GM19467 (cell line): Measurements from ENCODE around the gene CCDC38.

ENCODE experiments used
- ATAC-seq: cut with Tn5 transposase; IDR thresholded peaks from one replicate; pipeline ENCODE4 v1.9.1; 2021; ENCODE audit warnings: mild to moderate bottlenecking, moderate library complexity; ENCODE audit not compliant: unreplicated experiment

The CCDC38 gene

DNA sequence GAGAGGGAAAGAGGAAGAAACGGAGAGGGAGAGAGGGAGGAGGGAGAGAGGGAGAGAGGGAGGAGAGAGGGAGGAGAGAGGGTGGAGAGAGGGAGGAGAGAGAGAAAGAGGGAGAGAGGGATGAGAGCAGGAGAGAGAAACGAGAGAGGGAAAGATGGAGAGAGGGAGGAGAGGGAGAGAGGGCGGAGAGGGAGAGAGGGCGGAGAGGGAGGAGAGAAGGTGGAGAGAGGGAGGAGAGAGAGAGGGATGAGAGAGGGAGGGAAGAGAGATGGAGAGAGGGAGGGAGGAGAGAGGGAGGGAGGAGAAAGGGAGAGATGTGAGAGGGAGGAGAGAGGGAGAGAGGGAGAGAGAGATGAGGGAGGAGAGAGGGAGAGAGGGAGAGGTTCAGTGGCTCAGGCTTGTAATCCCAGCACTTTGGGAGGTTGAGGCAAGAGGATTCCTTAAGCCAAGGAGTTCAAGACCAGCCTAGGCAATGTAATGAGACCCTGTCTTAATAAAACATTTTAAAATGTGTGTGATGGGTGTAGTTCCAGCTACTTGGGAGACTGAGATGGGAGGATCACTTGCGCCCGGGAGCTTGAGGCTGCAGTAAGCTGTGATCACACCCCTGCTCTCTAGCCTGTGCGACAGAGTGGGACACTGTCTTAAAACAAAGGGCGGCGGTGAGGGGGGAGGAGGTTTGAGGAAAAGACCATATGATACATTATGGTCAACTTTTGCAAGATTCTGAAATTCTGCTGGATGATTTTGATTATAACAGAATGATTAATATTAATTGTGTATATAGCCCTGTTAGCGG lies 105.0 kb downstream of the CCDC38 start:
- ATAC-seq: no peak

DNA sequence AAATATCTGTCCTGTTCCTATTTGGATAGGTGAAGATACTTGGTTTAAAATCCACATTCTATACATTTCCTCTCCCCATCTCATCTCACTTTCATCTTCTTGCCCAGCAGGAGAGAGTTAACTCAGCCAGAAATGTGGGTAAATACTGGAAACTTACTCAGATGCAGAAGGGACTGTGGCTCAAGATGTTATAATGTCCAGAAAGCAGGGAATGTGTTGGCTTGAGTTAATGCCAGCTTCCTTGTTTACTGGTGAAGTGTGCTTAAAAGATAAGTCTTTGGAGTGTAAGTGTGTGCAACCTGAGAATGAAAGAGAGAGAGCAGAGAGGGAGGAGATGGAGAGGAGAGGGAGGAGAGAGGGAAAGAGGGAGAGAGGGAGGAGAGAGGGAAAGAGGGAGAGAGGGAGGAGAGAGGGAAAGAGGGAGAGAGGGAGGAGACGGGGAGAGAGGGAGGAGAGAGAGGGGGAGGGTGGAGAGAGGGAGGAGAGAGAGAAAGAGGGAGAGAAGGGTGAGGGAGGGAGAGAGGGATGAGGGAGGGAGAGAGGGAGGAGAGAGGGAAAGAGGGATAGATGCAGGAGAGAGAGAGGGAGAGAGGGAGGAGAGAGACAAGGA lies 105.7 kb downstream of the CCDC38 start:
- ATAC-seq: no peak

DNA sequence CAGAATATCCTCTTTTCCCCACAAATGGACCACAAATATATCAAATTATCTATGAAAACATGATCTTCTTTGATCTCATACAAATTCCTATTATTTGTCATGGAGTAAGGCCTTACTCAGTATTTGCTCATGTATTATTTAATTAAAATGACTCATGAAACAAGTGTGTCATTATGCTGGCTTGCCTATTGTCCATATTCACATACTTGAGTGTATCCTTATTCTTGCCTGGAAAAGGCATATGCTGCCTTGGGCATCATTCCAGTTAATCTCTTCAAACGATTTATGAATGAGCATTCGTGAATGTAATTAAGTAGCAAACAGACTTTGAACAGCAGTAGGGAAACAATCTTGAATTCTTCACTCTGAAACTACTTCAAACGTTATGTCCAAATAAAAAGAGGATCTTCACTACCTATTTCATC lies 106.2 kb downstream of the CCDC38 start:
- no peak for ATAC-seq

DNA sequence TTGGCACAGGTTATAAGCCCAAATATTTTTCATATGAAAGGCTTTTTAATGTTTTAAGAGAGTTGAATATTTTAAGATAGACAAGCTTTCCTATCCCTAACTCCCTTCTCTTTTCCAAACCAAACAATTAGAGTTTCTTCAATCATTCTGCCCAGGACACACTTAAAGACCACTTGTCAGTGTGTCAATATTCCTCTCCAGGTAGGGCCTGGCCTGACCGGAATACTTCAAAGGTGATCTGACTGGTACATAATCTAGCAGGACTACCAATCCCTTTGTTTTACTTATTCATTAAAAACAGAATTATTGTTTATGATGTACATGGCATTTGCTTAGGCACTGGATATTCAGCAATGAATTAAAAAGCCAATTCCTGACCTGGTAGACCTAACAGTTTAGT lies 107.8 kb downstream of the CCDC38 start:
- ATAC-seq: no peak

DNA sequence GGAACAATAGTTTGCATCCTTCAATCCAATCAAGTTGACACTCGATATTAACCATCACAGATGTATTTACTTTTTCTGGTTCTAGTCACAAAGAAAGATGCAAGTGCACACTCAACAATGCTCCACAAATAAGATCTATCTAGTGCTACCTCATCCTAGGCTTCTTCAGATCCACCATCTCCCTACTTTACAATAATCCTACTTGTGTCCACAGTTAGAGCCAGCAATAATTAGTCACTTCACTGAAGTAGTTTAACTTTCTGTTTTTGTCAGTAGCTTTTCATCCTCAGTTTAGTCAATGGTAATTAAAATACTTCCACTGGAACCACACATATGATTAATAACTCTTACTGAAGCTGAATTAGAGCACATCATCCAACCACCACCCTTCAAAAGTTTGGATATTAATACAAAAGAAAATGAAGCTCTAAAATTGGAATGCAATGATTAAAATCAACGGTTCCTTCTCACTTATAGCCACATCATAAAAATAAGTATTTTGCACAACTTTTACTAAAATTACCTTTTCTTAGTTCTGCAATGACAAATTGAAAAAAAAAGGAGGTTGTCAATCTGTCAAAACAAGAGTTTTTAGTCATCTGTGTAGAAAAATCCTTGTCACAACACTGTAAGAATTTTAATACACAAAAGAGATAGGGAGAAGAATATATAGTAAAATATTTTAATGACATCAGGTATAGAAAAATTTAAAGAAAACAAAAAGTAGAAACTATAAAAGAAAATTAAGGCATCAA lies 111.9 kb downstream of the CCDC38 start:
- no peak for ATAC-seq

DNA sequence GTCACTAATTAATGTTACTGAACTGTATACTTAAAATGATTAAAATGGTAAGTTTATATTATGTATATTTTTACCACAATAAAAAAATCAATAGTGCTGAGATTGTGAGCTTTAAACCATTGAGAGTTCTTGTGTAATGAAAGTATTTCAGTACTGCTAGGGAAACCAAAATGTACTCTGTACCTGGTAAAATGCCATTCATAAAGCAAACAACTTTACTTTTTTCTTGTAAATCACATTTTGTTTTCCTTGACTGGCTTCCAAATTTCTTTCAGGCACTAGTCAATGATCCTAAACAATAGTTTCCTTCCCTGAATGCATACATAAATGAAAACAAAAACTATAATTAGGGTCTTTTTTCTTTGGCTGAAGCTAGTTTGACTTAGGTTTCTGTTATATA lies 113.0 kb downstream of the CCDC38 start:
- ATAC-seq: no peak

DNA sequence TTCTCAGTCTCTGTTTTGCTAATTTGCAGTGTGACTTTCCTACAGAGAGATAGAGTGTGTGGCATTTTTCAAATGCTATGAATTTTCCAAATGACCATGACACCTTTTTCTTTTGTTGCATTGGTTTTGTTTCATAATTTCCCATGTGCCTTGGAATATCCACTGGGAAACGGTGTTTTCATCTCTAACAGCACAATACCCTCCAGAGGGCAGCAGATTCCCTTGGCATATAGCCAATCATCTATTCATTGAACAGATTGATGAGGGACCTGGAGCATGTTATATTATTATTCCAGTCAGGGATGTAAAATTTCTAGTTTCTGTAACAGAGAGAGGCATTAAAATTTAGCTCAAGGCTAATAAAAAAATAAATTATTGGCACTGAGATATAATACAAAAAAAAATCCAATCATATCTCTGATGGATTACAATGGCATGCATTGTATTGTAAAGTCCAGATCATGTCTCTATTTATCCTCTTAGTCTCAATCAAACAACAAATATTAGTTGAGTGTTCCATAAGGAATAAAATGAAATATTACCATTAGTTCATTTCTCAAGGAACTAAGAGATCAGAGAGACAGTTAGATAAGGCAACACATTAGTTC lies 122.2 kb downstream of the CCDC38 start:
- ATAC-seq: no peak
